ENCODE results near the gene JOSD1.

- TF ChIP-seq POLR2A (IDR thresholded peaks at IDR 0.05), result peak; percentile 89 to 97
- peak in 3 of 6 experiments; percentile 11 to 33 (median 25) for TF ChIP-seq CTCF (IDR thresholded peaks at IDR 0.05)
Observed at GRCh38 chr22:38705235-38706100, 4.7 kb upstream of the JOSD1 start, which contains the start of gene GTPBP1.
